ENCODE data around the gene PRR19. TPM values are rescaled to one million over a fixed set of nuclear protein-coding genes. Genes with fewer than 3 reads are reported as not detected.

Gene PRR19
- total and polyA plus RNA-seq, 10 of the 15 experiments (the other 5 are each of a cell fraction or from before 2014, with no cell fraction given) = 0.09 to 1.7 (median 0.73) TPM; not detected in 1

- TF ChIP-seq SIN3A (IDR thresholded peaks at IDR 0.05; ENCODE audit: low read depth, low read length) (0 out of 2 replicates have a peak, but pooled peaks have one; percentile 22), TCF12 (IDR thresholded peaks at IDR 0.05; ENCODE audit: low read depth, low read length) (peak; percentile 36; the same call in 1 of the 2 replicates), LARP7 (IDR thresholded peaks at IDR 0.05) (peak; percentile 26; the same call in 1 of the 2 replicates), RAD21 (IDR thresholded peaks at IDR 0.05; ENCODE audit: insufficient read depth, low read depth, low read length) (peak; percentile 74), MAX (IDR thresholded peaks at IDR 0.05; ENCODE audit: low read depth, low read length) (0 out of 2 replicates have a peak, but pooled peaks have one; percentile 28), ZBTB11 (CRISPR knock-in tag; IDR thresholded peaks at IDR 0.05) (no peak), MLLT1 (IDR thresholded peaks at IDR 0.05) (no peak), RB1 (IDR thresholded peaks at IDR 0.05; ENCODE audit: borderline replicate concordance) (peak; percentile 39; the same call in 1 of the 2 replicates), PBX3 (IDR thresholded peaks at IDR 0.05; ENCODE audit: insufficient replicate concordance, low read depth, low read length) (no peak)
Observed at GRCh38 chr19:42295831-42296525, 6.0 kb upstream of the PRR19 start (continued).

Measured in GM12878 (cell line).